GM21529 (cell line): Measurements from ENCODE around the gene FAM13C.

Experiments used
- ATAC-seq: cut with Tn5 transposase; IDR thresholded peaks from one replicate; pipeline ENCODE4 v1.9.1; 2021; ENCODE audit not compliant: unreplicated experiment

The FAM13C gene

DNA sequence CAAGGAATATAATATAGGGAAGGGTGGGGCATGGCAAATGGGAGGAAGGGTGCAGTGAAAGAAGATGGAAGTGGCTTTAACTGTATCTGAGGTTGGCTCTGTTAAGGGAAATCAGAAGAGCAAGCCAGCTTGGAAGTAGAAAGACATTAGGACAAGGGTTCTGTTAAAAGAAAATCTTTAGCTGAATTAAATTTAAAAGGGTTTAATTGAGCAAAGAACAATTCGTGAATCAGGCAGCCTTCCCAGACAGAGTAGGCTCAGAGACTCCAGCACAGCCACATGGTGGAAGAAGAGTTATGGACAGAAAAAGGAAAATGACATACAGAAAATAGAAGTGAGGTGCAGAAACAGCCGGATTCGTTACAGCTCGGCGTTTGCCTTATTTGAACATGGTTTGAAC lies 42.0 kb downstream of the FAM13C start:
- no peak for ATAC-seq

DNA sequence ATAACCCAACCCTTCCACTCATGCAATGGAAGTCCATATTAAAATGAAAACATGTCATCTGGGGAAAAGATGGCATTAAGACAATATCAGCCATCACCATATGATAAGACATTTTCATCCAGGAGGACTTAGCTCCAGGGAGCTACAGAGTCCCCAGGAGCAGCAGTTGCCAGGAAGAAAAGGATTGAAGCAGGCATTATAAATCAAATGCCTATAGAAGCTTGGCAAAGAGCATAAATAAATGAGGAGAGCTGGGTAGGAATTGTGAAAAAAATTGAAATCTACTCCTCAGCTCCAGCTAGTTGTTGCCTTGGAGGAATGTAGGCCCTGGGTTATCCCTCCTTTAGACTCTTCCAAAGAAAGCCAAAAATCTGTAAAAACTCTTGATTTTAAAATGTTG lies 42.5 kb downstream of the FAM13C start:
- no peak for ATAC-seq

DNA sequence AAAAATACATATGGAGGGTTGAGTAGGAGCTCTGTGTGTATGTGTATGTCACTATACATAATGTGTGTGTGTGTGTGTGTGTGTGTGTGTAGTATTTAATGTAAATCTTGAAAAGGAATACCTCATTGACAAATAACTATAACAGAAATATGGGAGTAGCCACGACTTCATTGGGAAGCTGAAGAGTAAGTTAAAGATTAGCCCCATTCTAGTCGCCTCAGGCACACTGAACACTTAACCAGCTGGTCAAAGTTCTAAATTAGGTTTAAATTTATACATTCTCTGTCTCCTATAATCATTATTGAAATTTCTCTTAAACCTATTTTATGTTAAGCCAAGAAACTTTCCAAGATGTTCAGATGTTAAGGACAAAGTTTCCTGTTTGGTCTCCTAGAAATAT lies 45.3 kb downstream of the FAM13C start:
- no peak for ATAC-seq

DNA sequence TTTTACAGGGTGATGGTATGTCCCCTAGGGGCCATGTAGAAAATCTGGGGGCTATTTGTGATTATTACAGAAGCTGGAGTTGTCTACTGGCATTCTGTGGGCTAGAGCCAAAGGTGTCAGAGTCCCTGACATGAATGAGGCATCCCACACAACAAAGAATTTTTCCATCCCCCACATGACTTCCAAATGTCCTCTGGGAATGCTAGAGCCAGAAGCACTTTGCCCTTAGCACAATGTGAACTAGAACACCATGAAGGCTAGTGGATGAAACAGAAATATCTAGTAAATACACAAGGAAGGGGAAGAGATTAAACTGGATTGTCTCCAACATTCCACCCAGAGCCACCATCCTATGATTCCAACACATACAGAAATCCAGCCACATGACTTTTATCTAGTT lies 46.9 kb downstream of the FAM13C start:
- no peak for ATAC-seq

DNA sequence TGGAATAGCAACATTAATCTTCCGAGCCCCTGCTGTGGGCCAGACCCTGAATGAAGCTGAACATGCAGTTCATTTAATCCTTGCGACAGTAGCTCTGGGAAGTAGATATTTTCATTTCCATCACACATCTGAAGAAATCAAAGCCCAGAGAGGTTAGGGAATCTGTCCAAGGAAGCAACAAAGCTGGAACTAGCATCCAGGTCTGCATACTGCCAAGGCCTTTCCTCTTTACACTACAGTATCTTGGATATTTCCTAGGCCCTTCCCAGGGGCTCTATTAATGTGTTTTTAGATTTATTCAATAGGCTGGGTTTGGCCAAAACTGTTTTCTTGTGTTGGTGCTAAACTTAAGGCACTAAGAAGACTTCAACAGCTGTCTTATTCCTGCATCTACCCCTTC lies 48.1 kb downstream of the FAM13C start:
- ATAC-seq = no peak

DNA sequence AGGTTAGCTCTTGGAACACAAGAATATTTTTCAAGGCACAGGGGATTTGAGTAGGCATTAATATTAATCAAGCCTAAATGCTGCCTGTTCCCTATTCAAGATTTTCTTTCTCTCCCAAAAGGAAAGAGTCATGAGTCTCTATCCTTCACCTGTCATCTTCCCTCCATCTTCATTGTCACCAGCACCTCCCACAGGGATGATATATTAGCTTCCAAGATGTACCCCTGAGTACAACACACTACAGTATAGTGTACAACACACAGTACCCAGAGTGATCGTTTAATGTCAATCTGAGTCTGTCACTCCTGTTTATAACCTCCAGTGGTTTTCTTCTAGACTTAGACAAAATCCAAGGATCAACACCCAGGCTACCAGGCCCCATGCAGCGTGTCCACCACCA lies 50.1 kb downstream of the FAM13C start:
- no peak for ATAC-seq

DNA sequence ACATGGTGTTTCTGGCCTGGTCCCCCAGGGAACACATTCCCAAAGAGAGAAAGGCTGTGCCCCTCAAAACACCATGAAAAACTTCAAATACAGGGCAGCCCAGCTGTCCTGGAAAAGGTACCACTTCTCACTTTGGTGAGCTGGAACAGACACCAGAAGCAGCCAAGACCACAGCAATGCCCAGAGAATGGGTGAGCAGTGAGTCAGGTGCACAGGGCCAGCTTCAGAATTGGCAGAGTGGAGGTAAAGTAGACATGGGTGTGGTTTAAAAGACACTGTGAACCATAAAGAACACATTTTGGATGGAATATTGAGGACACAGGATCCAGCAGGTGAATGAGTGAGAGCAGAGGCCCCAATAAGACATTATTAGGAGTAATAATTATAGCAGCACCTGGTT lies 51.3 kb downstream of the FAM13C start:
- no peak for ATAC-seq

DNA sequence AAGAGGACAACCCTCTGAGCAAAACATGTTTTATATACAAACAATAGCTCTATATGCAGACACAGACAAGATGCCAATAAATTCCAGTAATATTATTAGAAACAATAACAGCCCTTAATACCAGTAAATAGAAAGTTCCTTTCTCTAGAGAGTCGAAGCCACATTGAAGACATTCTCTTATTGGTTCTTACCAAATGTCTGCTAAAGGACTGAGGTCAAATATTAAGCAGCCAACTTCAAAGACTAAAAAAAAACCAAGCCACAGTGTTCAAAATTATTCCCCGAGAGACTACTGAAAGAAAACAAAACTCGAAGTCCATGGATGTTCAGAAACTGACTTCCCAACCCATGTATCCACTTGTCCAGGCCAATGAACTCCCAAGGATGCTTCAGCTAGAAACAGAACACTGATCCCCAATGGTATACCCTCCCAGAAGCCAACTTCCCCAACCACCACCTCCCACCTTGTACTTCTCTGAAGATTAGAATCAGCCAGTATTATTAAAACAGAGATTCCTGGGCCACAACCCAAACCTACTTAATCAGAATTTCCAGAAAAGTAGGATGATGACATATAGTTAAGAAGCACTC lies 51.9 kb downstream of the FAM13C start:
- no peak for ATAC-seq

DNA sequence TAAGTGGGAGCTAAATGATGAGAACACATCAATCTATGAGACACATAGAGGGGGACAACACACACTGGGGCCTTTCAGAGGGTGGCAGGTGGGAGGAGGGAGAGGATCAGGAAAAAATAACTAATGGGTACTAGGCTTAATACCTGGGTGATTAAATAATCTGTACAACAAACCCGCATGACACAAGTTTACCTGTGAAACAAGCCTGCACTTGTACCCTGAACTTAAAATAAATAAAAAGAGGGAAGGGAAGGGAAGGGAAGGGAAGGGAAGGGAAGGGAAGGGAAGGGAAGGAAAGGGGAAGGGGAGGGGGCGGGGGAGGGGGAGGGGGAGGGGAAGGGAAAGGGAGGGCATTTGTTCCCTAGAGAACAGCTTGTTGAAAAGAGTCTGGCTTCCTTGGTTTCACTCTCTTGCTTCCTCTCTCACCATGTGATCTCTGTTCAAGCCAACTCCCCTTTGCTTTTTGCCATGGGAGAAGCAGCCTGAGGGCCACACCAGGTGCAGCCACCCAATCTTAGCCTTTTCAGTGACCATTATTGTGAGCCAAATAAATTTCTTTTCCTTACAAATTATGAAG lies 57.7 kb downstream of the FAM13C start:
- no peak for ATAC-seq

DNA sequence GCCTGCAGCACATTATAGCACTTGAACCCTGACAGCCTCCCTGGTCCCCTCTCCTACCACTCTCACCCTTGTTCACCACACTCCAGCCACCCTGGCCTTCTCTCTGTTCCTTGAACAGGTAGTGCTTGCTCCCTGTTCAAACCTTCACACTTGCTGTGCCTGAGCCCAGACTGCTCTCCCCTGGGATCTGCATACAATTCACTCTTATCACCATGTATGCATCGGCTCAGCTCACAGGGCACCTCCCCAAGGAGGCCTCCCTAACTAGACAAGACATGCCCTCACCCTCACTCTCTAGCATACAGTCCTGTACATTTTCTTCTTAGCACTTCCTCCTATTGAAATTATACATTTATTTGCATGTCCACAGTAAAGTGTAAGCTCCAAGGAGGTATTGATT lies 59.3 kb downstream of the FAM13C start:
- no peak for ATAC-seq

DNA sequence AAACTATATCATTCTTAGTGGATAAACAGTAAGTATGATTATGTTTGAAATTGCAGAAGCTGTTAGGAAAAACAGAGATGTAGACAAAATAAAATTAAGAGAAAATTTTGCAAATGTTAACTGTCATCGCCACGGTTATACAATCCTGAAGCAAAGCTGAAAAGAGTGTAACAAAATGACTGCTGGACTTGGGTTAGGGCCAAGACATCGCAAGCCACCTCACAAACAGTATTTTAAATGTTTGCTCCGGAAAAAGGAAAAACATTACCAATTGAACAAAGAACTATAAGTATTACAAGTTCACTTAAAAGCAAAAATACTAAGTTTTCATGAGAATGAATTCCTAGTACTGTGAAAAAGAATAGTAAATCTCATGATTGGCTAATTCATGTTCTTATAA lies 60.0 kb downstream of the FAM13C start:
- ATAC-seq = no peak

DNA sequence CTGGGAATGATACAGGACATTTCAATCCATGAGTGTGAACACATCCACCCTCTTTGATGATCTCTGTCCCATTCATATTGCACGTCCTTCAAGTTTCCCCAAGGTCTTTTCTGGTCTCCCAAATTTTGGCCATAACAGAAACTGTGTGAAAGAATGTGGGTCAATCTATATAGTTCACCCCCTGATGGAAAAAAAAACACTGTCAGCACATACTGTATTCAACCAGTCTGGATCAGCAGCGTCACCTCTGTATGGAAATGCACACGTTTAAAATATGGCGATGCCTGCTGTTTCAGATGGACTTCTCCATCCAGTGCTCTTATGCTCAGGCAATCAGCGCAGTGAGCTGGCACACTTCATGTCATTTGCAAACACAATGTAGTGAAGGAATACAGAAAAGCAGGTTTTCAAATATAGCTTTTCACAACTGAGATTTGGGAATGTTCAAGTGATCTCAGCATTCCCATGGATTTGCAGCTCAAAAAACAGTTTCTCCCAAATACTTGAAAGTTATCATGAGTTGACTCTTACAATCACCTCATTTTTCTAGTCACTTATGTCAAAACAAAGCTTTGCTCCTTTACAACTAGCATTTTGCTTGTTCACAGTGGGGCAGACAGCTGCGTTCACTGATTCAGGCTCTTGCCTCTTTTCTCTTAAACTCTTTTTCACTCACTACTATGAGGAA lies 61.1 kb downstream of the FAM13C start:
- ATAC-seq = no peak

DNA sequence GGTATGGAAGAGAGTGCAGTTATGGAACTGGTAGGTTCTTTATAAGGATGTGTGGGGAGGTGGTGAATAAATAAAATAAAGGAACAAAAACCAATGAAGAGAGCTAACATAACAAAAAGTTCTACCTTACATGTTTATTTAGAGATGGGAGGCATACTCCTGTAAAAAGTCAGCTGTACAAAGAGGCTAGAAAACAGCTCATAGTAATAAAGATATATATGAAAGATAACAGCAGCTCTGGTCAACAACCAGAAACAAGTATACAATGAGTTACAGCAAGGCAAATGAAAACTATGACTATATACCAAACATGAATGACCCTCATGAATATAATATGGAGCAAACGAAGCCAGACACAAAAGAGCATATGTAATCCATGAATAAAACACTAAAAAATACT lies 62.0 kb downstream of the FAM13C start:
- ATAC-seq = no peak

DNA sequence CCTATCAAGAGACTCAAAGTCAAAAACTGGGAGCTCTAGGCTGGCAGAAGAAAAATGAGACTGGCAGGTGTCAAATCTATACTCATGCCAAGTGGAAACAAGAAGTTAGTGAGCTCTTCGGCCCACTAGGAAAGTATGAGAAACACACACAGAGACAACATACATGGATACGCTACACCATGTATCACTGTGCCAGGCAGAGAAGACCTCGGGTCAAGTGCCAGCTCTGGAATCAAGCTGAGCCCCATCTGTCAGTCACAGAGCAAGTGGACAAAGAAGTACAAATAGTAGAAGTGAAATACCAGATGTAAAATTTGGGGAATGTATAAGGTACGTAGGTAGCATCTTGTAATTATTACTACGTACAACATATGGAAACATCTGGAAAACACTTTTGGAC lies 62.4 kb downstream of the FAM13C start:
- no peak for ATAC-seq

DNA sequence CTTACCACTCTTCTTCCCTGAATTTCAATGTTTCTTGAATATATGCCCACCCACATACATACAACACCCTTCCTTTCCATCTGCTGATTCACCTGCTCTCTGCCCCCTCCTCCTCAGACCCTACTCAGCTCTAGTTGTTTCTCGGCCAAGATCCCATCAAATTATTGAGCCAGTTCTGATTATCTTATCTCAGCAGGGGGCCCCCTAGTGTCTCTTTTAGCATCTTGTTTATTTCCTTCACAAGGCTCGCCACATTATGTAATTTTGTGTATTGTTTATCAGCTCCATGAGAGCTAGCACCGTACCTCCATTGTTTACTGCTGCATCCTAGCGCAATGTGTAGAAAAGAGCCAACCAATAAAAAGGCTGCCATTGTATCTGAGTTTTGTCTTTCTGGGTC lies 71.9 kb downstream of the FAM13C start:
- no peak for ATAC-seq

DNA sequence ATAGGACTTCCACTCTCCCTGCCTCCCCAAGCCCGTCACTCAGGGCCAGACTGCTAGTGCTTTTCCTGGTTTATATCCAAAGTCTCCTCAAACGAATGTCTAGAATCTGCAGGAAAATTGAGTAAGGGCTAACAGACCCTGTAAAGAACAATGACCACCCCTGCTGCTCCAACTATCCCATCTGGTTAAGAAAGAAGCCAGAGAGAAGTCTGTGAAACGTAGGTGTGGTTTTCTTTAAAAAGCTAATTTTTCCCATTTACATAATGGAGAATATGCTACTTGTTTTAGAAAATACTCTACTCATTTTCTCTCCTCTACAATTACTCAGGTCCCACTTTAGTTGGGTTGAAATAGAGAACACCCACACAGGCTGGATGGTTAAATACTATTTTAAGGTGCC lies 72.5 kb downstream of the FAM13C start:
- ATAC-seq = no peak

DNA sequence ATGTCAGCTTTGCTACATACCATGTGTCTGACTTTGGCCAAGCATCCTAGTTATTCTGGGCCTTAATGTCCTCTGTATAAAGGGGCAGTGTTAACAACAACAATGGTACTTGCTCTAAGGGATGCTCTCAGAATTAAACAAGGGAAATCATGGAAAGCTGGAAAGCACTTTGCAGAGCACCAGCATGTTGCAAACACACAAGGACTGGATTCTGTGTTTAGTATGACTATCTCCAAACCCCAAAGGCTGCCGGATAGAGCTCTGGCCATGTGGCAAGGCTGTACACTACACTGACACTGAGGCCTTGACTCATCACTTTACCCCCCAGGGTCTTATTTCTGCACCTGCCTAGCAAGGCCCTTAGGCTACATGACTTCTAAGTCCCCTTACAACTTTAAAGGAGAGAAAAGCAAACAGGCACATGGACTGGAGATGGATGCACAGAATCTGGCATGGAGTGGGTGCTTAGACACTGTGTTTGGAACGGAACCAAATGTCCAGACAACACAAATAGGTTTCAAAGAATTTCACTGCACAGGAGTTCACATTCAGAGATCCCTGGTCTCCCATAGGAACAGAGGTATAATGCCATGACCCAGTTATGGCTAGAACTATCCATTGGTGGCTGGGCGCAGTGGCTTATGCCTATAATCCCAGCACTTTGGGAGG lies 74.6 kb downstream of the FAM13C start:
- no peak for ATAC-seq

DNA sequence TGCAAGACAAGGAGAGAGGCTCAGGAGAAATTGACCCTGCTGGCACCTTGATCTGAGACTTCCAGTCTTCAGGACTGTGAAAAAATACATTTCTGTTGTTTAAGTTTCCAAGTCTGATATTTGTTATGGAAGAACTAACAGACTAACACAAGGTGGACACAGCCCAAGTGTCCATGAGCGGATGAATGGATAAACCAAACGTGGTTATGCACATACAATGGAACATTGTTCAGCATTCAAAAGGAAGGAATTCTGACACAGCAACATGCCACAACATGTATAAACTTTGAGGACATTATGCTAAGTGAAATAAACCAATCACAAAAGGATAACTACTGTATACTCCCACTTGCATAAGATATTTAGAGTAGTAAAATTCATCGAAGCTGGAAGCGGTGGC lies 76.5 kb downstream of the FAM13C start:
- no peak for ATAC-seq

DNA sequence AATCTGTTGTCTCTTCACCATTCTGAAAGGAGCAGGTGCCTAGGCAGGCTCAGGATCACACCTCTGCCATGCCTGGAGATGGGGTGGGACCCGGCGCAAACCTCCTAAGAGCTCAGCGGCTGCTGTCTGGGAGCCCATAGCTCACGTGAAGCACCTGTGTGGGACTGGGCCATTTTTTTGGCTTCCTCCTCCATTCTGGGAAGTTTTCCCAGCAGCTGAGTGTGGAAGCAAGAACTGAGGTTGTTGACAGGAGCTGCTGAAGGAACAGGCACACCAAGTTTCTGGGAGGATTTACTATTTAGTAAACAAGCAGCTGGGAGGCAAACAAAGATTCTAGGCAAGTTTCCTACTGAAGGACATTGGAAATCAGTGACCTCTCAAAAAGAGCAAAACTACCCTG lies 77.3 kb downstream of the FAM13C start:
- no peak for ATAC-seq

DNA sequence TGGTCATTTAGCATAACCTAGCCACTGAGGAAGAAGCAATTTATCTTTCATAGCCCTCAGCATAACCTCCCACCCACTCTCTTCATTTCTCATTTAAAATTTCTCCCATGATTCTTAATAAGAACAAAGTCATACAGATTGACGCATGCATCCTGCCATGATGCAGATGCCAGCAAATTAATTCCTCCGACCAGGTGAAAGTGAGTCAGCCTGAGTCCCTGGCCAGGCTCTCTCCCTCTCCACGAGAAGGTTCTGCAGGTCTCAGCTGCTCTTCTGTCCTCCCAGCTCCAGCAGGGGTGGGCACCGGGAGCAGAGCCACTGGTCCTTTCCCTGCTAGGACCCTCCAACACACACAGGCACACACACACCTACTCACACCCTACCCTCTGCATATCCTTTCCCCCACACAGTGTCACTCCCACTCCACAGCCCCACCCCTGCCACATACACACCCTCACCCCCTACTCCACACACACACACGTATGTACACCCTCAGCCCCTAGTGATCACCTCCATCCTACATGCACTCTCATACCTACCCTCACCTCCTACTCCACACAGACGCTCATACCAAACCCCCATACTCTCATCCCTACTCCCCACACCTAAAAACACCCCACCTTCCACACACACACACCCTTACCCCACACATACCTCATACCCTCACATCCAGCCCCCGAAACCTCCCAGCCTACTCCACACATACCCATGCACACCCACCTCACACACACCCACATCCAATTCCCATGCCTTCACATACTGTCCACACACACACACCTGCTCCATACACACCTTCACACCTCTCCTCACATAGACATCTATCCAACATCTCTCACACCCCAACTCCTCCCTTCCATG lies 78.0 kb downstream of the FAM13C start:
- no peak for ATAC-seq

DNA sequence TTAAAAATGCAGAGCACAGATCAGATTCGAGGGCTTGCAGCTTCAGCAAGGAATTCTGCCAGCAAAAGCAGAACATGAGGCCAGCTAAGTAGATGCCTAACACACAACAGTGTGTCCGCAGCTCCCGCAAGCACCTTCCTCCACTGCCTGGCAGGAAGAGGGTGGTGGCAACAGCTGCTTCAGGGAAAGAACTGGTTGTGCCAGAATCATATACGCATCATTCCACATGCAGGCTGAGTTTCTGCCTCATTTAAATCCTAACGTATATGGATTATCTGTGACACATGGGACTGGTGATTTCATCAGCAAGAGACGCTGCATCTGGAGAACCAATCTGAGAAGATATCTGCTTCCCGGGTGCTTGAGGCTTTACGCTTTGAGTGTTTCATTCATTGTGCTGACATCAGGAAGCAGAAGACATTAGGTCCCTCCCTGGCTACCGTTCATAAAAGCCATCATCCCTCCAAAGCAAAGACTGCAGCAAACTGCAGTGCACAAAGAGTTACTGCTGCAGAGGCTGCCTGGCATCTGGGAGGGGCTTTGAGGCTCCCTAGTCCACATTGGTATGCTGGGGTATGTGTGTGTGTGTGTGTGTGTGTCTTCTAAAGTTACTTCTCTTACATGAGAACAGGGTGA lies 78.8 kb downstream of the FAM13C start:
- ATAC-seq = no peak
